KBM-7 (cell line): ENCODE measurements around the gene MAPKAPK2.

ENCODE experiments used
- DNase-seq: peaks from one replicate; pipeline ENCODE4 v3.0.0-alpha.2; 2015
- in situ Hi-C: fragments of 300-500 bp; cut with MboI; formaldehyde crosslinking; loops from 2 replicates; pipeline ENCODE4 v1.14.3; 2020; ENCODE audit warnings: low sequenced_read_pairs, low pct_unique_long_range_greater_than_20kb, mixed read lengths

MAPKAPK2 gene

GRCh38 chr1:206678490-206678889, 6.2 kb upstream of the MAPKAPK2 start:
- DNase-seq, result no peak

GRCh38 chr1:206679738-206680211, 4.9 kb upstream of the MAPKAPK2 start:
- in situ Hi-C loops, result no loop called here
- peak; percentile 40 for DNase-seq

More at GRCh38 chr1:206678490-206678889, 6.2 kb upstream of the MAPKAPK2 start:
- in situ Hi-C loops, result no loop called here

- in situ Hi-C loops, result no loop called here
Observed at GRCh38 chr1:206680279-206680678, 4.4 kb upstream of the MAPKAPK2 start.

GRCh38 chr1:206681359-206681758, 3.3 kb upstream of the MAPKAPK2 start:
- in situ Hi-C loops, result no loop called here
- DNase-seq, result no peak

More at GRCh38 chr1:206680279-206680678, 4.4 kb upstream of the MAPKAPK2 start:
- DNase-seq, result no peak

GRCh38 chr1:206682111-206682510, 2.6 kb upstream of the MAPKAPK2 start:
- in situ Hi-C loops, result no loop called here
- no peak for DNase-seq

GRCh38 chr1:206683313-206683712, 1.4 kb upstream of the MAPKAPK2 start:
- no peak for DNase-seq
- in situ Hi-C loops, result no loop called here

- in situ Hi-C loops, result no loop called here
- no peak for DNase-seq
Observed at GRCh38 chr1:206684003-206684402, 702 bp upstream of the MAPKAPK2 start.

- no peak for DNase-seq
- in situ Hi-C loops, result no loop called here
Observed at GRCh38 chr1:206685334-206685768, 646 bp downstream of the MAPKAPK2 start.

GRCh38 chr1:206685769-206686477, 1.2 kb downstream of the MAPKAPK2 start:
- DNase-seq, result peak; percentile 80

GRCh38 chr1:206686478-206687249, 2.0 kb downstream of the MAPKAPK2 start:
- in situ Hi-C loops, result no loop called here
- DNase-seq, result peak; percentile 45

More at GRCh38 chr1:206685769-206686477, 1.2 kb downstream of the MAPKAPK2 start:
- in situ Hi-C loops, result no loop called here

- DNase-seq, result no peak
- in situ Hi-C loops, result no loop called here
Observed at GRCh38 chr1:206687251-206687914, 2.7 kb downstream of the MAPKAPK2 start.

- DNase-seq, result no peak
- in situ Hi-C loops, result no loop called here
Observed at GRCh38 chr1:206687915-206688442, 3.3 kb downstream of the MAPKAPK2 start.

- in situ Hi-C loops, result no loop called here
- no peak for DNase-seq
Observed at GRCh38 chr1:206690516-206690915, 5.8 kb downstream of the MAPKAPK2 start.

- no peak for DNase-seq
- in situ Hi-C loops, result no loop called here
Observed at GRCh38 chr1:206691604-206692003, 6.9 kb downstream of the MAPKAPK2 start.

GRCh38 chr1:206693029-206693428, 8.3 kb downstream of the MAPKAPK2 start:
- in situ Hi-C loops, result no loop called here
- no peak for DNase-seq

- DNase-seq, result no peak
- in situ Hi-C loops, result no loop called here
Observed at GRCh38 chr1:206693592-206693991, 8.9 kb downstream of the MAPKAPK2 start.

- in situ Hi-C loops, result no loop called here
- no peak for DNase-seq
Observed at GRCh38 chr1:206694171-206695124, 9.7 kb downstream of the MAPKAPK2 start.

GRCh38 chr1:206695733-206696132, 11.0 kb downstream of the MAPKAPK2 start:
- DNase-seq, result no peak
- in situ Hi-C loops, result no loop called here
